WTC11 (cell line): ENCODE measurements around the gene HHIPL1. TPM values are rescaled to one million over a fixed set of nuclear protein-coding genes. Genes with fewer than 3 reads are reported as not detected.
A peak's percentile ranks its signal among the peaks of the same experiment; 100 is the strongest.

Source experiments
- ATAC-seq: fragments of 200-7000 bp; cut with Tn5 transposase; 2 replicates; pipeline ENCODE4 v1.10.0; 2021; ENCODE audit warnings: mild to moderate bottlenecking, moderate library complexity
- CTCF ChIA-PET: fragments of 300-600 bp; sonication (Branson Sonifier 250); formaldehyde crosslinking; loops from one replicate; lab custom pipeline; 2021; ENCODE audit warnings: antibody characterized with exemption; lab: Charles Lee
- POLR2A ChIA-PET: fragments of 350-600 bp; sonication (Branson Sonifier 250); formaldehyde crosslinking; loops from one replicate; lab custom pipeline; 2021; ENCODE audit warnings: antibody characterized with exemption; lab: Charles Lee
- DNase-seq: peaks from one replicate; pipeline ENCODE4 v3.0.0; 2021; ENCODE audit warnings: low spot score
- H3K27ac Mint-ChIP-seq: 2 replicates; pipeline ENCODE4 v1.8.0; 2021; ENCODE audit warnings: mixed read lengths
- H3K27me3 Mint-ChIP-seq: 2 replicates; pipeline ENCODE4 v1.8.0; 2021; ENCODE audit warnings: low read depth, mild to moderate bottlenecking, moderate library complexity, mixed read lengths
- H3K36me3 Mint-ChIP-seq: 2 replicates; pipeline ENCODE4 v1.8.0; 2021; ENCODE audit warnings: mixed read lengths
- H3K4me1 Mint-ChIP-seq: 2 replicates; pipeline ENCODE4 v1.8.0; 2022; ENCODE audit warnings: mixed read lengths
- H3K4me3 Mint-ChIP-seq: 2 replicates; pipeline ENCODE4 v1.8.0; 2021; ENCODE audit warnings: mild to moderate bottlenecking, moderate library complexity, mixed read lengths
- H3K9me3 Mint-ChIP-seq: 2 replicates; pipeline ENCODE4 v1.8.0; 2021; ENCODE audit warnings: mixed read lengths
- ATF1 ChIP-seq: sonication (generic); formaldehyde crosslinking; IDR thresholded peaks from 2 replicates; pipeline ENCODE4 v1.8.1; 2023; ENCODE audit warnings: mild to moderate bottlenecking, moderate library complexity, missing genetic modification reagents
- CREM ChIP-seq: sonication (generic); formaldehyde crosslinking; IDR thresholded peaks from 2 replicates; pipeline ENCODE4 v1.8.1; 2022; ENCODE audit warnings: mild to moderate bottlenecking, missing genetic modification reagents, moderate library complexity
- ETV6 ChIP-seq: sonication (generic); formaldehyde crosslinking; IDR thresholded peaks from 2 replicates; pipeline ENCODE4 v1.8.1; 2022; ENCODE audit warnings: mild to moderate bottlenecking, missing genetic modification reagents
- FOXK1 ChIP-seq: sonication (generic); formaldehyde crosslinking; IDR thresholded peaks from 2 replicates; pipeline ENCODE4 v1.8.0; 2022; ENCODE audit warnings: mild to moderate bottlenecking, moderate library complexity, missing genetic modification reagents
- GRHL2 ChIP-seq: fragments of 250-450 bp; sonication (Bioruptor Pico); IDR thresholded peaks from 2 replicates; pipeline ENCODE4 v1.8.0; 2022; ENCODE audit warnings: mild to moderate bottlenecking, moderate library complexity; ENCODE audit not compliant: insufficient replicate concordance, severe bottlenecking
- GTF2I ChIP-seq: fragments of 250-450 bp; sonication (Bioruptor Pico); conservative IDR thresholded peaks from 2 replicates; pipeline ENCODE4 v1.4.0; 2021; ENCODE audit warnings: mild to moderate bottlenecking
- KAT7 ChIP-seq: sonication (generic); formaldehyde crosslinking; IDR thresholded peaks from 2 replicates; pipeline ENCODE4 v1.8.1; 2023; ENCODE audit warnings: missing genetic modification reagents, mild to moderate bottlenecking, borderline replicate concordance
- MAX ChIP-seq: sonication (generic); formaldehyde crosslinking; IDR thresholded peaks from 2 replicates; pipeline ENCODE4 v1.8.0; 2022; ENCODE audit warnings: mild to moderate bottlenecking, missing genetic modification reagents
- NFE2L1 ChIP-seq: sonication (generic); formaldehyde crosslinking; IDR thresholded peaks from 2 replicates; pipeline ENCODE4 v1.8.1; 2023; ENCODE audit warnings: missing genetic modification reagents
- NR1H2 ChIP-seq: sonication (generic); formaldehyde crosslinking; IDR thresholded peaks from 2 replicates; pipeline ENCODE4 v1.9.0; 2021; ENCODE audit warnings: mild to moderate bottlenecking, moderate library complexity, missing genetic modification reagents
- OVOL2 ChIP-seq: fragments of 250-450 bp; sonication (Bioruptor Pico); IDR thresholded peaks from 2 replicates; pipeline ENCODE4 v1.9.0; 2021; ENCODE audit warnings: mild to moderate bottlenecking, borderline replicate concordance
- PRDM15 ChIP-seq: sonication (generic); formaldehyde crosslinking; IDR thresholded peaks from 2 replicates; pipeline ENCODE4 v1.8.0; 2022; ENCODE audit warnings: missing genetic modification reagents
- SOX15 ChIP-seq: fragments of 250-450 bp; sonication (Bioruptor Pico); IDR thresholded peaks from 2 replicates; pipeline ENCODE4 v1.9.0; 2021; ENCODE audit warnings: mild to moderate bottlenecking
- TEAD4 ChIP-seq: sonication (generic); formaldehyde crosslinking; IDR thresholded peaks from 2 replicates; pipeline ENCODE4 v1.8.0; 2022; ENCODE audit warnings: mild to moderate bottlenecking, missing genetic modification reagents
- ZBTB21 ChIP-seq: sonication (generic); formaldehyde crosslinking; IDR thresholded peaks from 2 replicates; pipeline ENCODE4 v1.8.1; 2023; ENCODE audit warnings: mild to moderate bottlenecking, missing genetic modification reagents, borderline replicate concordance
- ZBTB43 ChIP-seq: sonication (generic); formaldehyde crosslinking; IDR thresholded peaks from 2 replicates; pipeline ENCODE4 v1.8.1; 2023; ENCODE audit warnings: mild to moderate bottlenecking, missing genetic modification reagents
- ZNF512 ChIP-seq: sonication (generic); formaldehyde crosslinking; IDR thresholded peaks from 2 replicates; pipeline ENCODE4 v1.8.1; 2022; ENCODE audit warnings: missing genetic modification reagents, borderline replicate concordance
- ZNF671 ChIP-seq: fragments of 250-450 bp; sonication (Bioruptor Pico); IDR thresholded peaks from 2 replicates; pipeline ENCODE4 v1.8.0; 2021; ENCODE audit warnings: mild to moderate bottlenecking
- total RNA-seq: library from RNA; stranded (reverse); gene quantifications from 3 replicates; pipeline ENCODE4 v1.2.3, GENCODE V29; 2021
- TF ChIP-seq, protein P1 (sequence below): sonication (generic); formaldehyde crosslinking; IDR thresholded peaks from 2 replicates; pipeline ENCODE4 v1.8.0; 2022; ENCODE audit warnings: mild to moderate bottlenecking, missing genetic modification reagents
- TF ChIP-seq, protein P2 (sequence below): fragments of 250-450 bp; sonication (Bioruptor Pico); IDR thresholded peaks from 2 replicates; pipeline ENCODE4 v1.9.0; 2021; ENCODE audit warnings: mild to moderate bottlenecking
- TF ChIP-seq, protein P3 (sequence below): sonication (generic); formaldehyde crosslinking; IDR thresholded peaks from 2 replicates; pipeline ENCODE4 v1.8.0; 2023; ENCODE audit warnings: missing genetic modification reagents

HHIPL1 gene
- total RNA-seq, 1 experiment from 2014 or later = 1.5 TPM

- no peak for DNase-seq
- H3K27me3 Mint-ChIP-seq = peaks cover 32% of the 10 kb centered on the region
- no peaks in the 10 kb centered on the region for H3K36me3 Mint-ChIP-seq
- H3K4me3 Mint-ChIP-seq = peak overlapping the region; percentile 69
- ChIA-PET CTCF (interaction anchor here (0.8 to 6.1 kb wide), 5 partner anchors 10 to 57 kb away, joined by 3 to 31 read pairs (median 3); no protein-coding TSS in a partner anchor), POLR2A (no interaction called here)
- H3K9me3 Mint-ChIP-seq = no peaks in the 10 kb centered on the region
- no peak for ATAC-seq
- TF ChIP-seq, protein P1, sequence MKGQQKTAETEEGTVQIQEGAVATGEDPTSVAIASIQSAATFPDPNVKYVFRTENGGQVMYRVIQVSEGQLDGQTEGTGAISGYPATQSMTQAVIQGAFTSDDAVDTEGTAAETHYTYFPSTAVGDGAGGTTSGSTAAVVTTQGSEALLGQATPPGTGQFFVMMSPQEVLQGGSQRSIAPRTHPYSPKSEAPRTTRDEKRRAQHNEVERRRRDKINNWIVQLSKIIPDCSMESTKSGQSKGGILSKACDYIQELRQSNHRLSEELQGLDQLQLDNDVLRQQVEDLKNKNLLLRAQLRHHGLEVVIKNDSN (CRISPR knock-in tag) = no peak
- no peak for TF ChIP-seq FOXK1
- no peak for TF ChIP-seq KAT7 (CRISPR knock-in tag)
- peak; percentile 64; the same call in 1 of the 2 replicates for TF ChIP-seq PRDM15 (CRISPR knock-in tag)
- no peak for TF ChIP-seq CREM (CRISPR knock-in tag)
- peaks cover 32% of the 10 kb centered on the region for H3K4me1 Mint-ChIP-seq
- H3K27ac Mint-ChIP-seq = no peak overlapping the region
Observed at GRCh38 chr14:99602054-99602787, 42.7 kb upstream of the HHIPL1 start.

DNA sequence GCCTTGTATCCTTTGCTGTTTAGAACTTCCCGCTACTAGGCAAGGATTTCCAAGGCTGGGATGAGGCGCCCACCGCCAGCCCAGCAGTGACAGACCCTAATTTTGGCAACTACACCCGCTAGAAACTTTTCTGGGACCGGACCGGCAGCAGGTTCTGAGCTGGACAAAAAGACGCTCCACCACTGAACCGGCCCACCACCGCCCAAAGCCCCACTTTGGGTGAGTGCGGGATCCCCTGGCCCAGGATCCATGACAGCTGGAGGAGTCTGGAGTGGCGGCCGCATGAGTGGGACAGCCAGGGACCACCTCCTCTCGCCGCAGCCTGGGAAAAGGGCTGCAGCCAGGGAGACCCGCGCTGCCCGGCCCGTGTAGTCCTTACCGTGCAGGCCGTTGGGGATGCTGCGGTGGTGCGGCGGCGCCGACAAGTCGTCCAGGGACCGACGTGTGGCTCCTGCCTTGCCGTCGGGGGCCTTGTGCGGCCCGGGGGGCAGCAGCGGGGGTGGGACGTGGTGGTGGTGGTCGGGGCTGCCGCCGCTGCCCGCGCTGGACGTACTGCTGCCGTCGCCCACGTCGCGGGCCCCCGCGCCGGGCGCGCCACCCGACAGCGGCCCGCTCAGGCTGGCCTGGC is 42.0 kb upstream of the HHIPL1 start:
- H3K9me3 Mint-ChIP-seq = no peaks in the 10 kb centered on the region
- H3K36me3 Mint-ChIP-seq = no peaks in the 10 kb centered on the region
- no peak for DNase-seq
- CTCF ChIA-PET = interaction anchor here (0.6 to 6.1 kb wide), 6 partner anchors 8 to 85 kb away, joined by 3 to 31 read pairs (median 3); no protein-coding TSS in a partner anchor
- no peak for ATAC-seq
- no peak overlapping the region for H3K27ac Mint-ChIP-seq
- TF ChIP-seq ATF1 (CRISPR knock-in tag) (no peak), ZBTB43 (CRISPR knock-in tag) (no peak), GRHL2 (CRISPR knock-in tag) (no peak), GTF2I (no peak), NFE2L1 (no peak), MAX (CRISPR knock-in tag) (no peak), OVOL2 (CRISPR knock-in tag) (no peak), NR1H2 (CRISPR knock-in tag) (no peak), TEAD4 (no peak), SOX15 (CRISPR knock-in tag) (no peak), ZNF512 (no peak), ZNF671 (CRISPR knock-in tag) (no peak), ETV6 (CRISPR knock-in tag) (no peak), ZBTB21 (CRISPR knock-in tag) (no peak)
- TF ChIP-seq, protein P2, sequence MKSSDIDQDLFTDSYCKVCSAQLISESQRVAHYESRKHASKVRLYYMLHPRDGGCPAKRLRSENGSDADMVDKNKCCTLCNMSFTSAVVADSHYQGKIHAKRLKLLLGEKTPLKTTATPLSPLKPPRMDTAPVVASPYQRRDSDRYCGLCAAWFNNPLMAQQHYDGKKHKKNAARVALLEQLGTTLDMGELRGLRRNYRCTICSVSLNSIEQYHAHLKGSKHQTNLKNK (CRISPR knock-in tag) = no peak
- TF ChIP-seq, protein P3, sequence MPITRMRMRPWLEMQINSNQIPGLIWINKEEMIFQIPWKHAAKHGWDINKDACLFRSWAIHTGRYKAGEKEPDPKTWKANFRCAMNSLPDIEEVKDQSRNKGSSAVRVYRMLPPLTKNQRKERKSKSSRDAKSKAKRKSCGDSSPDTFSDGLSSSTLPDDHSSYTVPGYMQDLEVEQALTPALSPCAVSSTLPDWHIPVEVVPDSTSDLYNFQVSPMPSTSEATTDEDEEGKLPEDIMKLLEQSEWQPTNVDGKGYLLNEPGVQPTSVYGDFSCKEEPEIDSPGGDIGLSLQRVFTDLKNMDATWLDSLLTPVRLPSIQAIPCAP = no peak
- TF ChIP-seq, all 79 proteins: peak for 0
- peaks cover 29% of the 10 kb centered on the region for H3K4me1 Mint-ChIP-seq
- POLR2A ChIA-PET = interaction anchor here (0.5 to 1.4 kb wide), 4 partner anchors 29 to 710 kb away, joined by 4 to 9 read pairs (median 6); partner anchors contain the start of genes CCNK and SETD3
- H3K27me3 Mint-ChIP-seq = peaks cover 34% of the 10 kb centered on the region
- peak overlapping the region; percentile 69 for H3K4me3 Mint-ChIP-seq
